Endothelial cell of umbilical vein (primary cell): ENCODE measurements around the gene KRT1. TPM values are rescaled to one million over a fixed set of nuclear protein-coding genes. Genes with fewer than 3 reads are reported as not detected.
A peak's percentile ranks its signal among the peaks of the same experiment; 100 is the strongest.
"Not testable (repeated sequence)": the region's sequence is repeated elsewhere in the genome, so short reads cannot be mapped to it uniquely, and the experiment has no call there.

ENCODE experiments used
- BruUV-seq: library from RNA; stranded (reverse); fragments of 400-500 nt; replicated peaks from 2 replicates; lab custom pipeline; 2021; lab: Mats Ljungman, UMichigan
- CTCF ChIA-PET: fragments of 300-600, 350-600 bp; sonication (Branson Sonifier 250); formaldehyde crosslinking; loops from one replicate; lab custom pipeline; 2021; ENCODE audit warnings: antibody characterized with exemption, inconsistent platforms; lab: Charles Lee
- POLR2A ChIA-PET: fragments of 300-600, 350-600 bp; sonication (Branson Sonifier 250); formaldehyde crosslinking; loops from one replicate; lab custom pipeline; 2021; ENCODE audit warnings: antibody characterized with exemption, inconsistent platforms; lab: Charles Lee
- DNase-seq: peaks from one replicate; pipeline ENCODE4 v3.0.0-alpha.2; 2011; ENCODE audit warnings: low read depth, low spot score
- FAIRE-seq: peaks from 2 replicates; lab custom pipeline; 2011; peaks lifted over from hg19 to GRCh38; lab: Jason Lieb, UNC
- H2AFZ ChIP-seq: 2 replicates; pipeline ENCODE4 v1.6.0; 2012; ENCODE audit warnings: low read depth, low read length, control low read depth, inconsistent platforms
- H3K27ac ChIP-seq: 2 replicates; pipeline ENCODE4 v1.5.1; 2011; ENCODE audit warnings: low read depth, mild to moderate bottlenecking, control low read depth, low read length, moderate library complexity; ENCODE audit not compliant: insufficient read depth
- H3K27me3 ChIP-seq, 2 experiments: 2 replicates each; pipeline versions ENCODE4 v1.6.0 to v1.6.1; 2011; ENCODE audit warnings: low read length in 2 of 2, mixed read lengths in 1 of 2; ENCODE audit not compliant: control insufficient read depth in 2 of 2, insufficient read depth in 2 of 2
- H3K36me3 ChIP-seq, 2 experiments: 2 replicates in 1 of 2; 3 replicates in 1 of 2; pipeline ENCODE4 v1.5.1; 2011; ENCODE audit warnings: low read length in 2 of 2, mild to moderate bottlenecking in 1 of 2, moderate library complexity in 1 of 2; ENCODE audit not compliant: control insufficient read depth in 2 of 2, insufficient read depth in 2 of 2; ENCODE audit errors: extremely low read depth in 1 of 2
- H3K4me1 ChIP-seq: 3 replicates; pipeline ENCODE4 v1.5.1; 2011; ENCODE audit warnings: mild to moderate bottlenecking, low read length; ENCODE audit not compliant: control insufficient read depth, insufficient read depth; ENCODE audit errors: extremely low read depth
- H3K4me2 ChIP-seq: 2 replicates; pipeline ENCODE4 v1.6.1; 2011; ENCODE audit warnings: low read length, control low read depth, mixed read lengths; ENCODE audit not compliant: insufficient read depth
- H3K4me3 ChIP-seq, 3 experiments: fragments of 200-600 bp in 1 of 3; sonication (generic), shearing (Covaris generic) in 1 of 3; replicated peaks in 1 of 3; 2 replicates each; pipeline ENCODE4 v1.5.1; 2011 to 2016; ENCODE audit warnings: control low read depth in 3 of 3, low read length in 3 of 3, mild to moderate bottlenecking in 2 of 3, inconsistent platforms in 1 of 3, low read depth in 1 of 3, moderate library complexity in 1 of 3; ENCODE audit not compliant: insufficient read depth in 1 of 3
- H3K79me2 ChIP-seq: 2 replicates; pipeline ENCODE4 v1.6.0; 2012; ENCODE audit warnings: low read length, inconsistent platforms; ENCODE audit not compliant: control insufficient read depth, insufficient read depth
- H3K9ac ChIP-seq: replicated peaks from 2 replicates; pipeline ENCODE3; 2011; ENCODE audit warnings: low read length, control low read depth; ENCODE audit not compliant: insufficient read depth; ENCODE audit errors: extremely low read depth
- H3K9me1 ChIP-seq: replicated peaks from 3 replicates; pipeline ENCODE4 v1.6.0; 2011; ENCODE audit warnings: mild to moderate bottlenecking, low read length; ENCODE audit not compliant: control insufficient read depth, insufficient read depth; ENCODE audit errors: extremely low read depth
- H3K9me3 ChIP-seq: replicated peaks from 2 replicates; pipeline ENCODE4 v1.5.1; 2012; ENCODE audit warnings: low read length, inconsistent platforms; ENCODE audit not compliant: control insufficient read depth, insufficient read depth
- H4K20me1 ChIP-seq: replicated peaks from 2 replicates; pipeline ENCODE3; 2011; ENCODE audit warnings: mild to moderate bottlenecking, low read length; ENCODE audit not compliant: control insufficient read depth, insufficient read depth; ENCODE audit errors: extremely low read depth
- EZH2 ChIP-seq: IDR thresholded peaks from 2 replicates; pipeline ENCODE4 v1.6.1; 2012; ENCODE audit warnings: borderline replicate concordance, low read depth, mild to moderate bottlenecking, moderate library complexity, low read length, inconsistent platforms; ENCODE audit not compliant: severe bottlenecking
- POLR2A ChIP-seq: IDR thresholded peaks from 2 replicates; pipeline ENCODE4 v1.6.1; 2012; ENCODE audit warnings: low read depth, mild to moderate bottlenecking, control low read depth, low read length
- dilution Hi-C: fragments of 300-500 bp; cut with MboI; formaldehyde crosslinking; loops from one replicate; pipeline ENCODE4 v1.15.0; 2019; ENCODE audit warnings: low sequenced_read_pairs; ENCODE audit not compliant: extremely low pct_ligation_motif_present
- intact Hi-C: fragments of 100-400 bp; cut with micrococcal nuclease; formaldehyde crosslinking; loops from one replicate; pipeline ENCODE4 v1.10.0; 2022
- polyA plus RNA-seq, 4 experiments: library from polyadenylated mRNA; depleted of rRNA in 3 of 4; stranded (reverse) in 3 of 4; unstranded in 1 of 4; fragments of >200 nt; gene quantifications; 2 replicates each; pipeline versions ENCODE4 v1.2.1 to v1.2.3, GENCODE V29; 2011 to 2012; ENCODE audit warnings: missing spikeins in 1 of 4
- total RNA-seq: library from RNA; stranded (reverse); gene quantifications from 2 replicates; pipeline ENCODE4 v1.2.3, GENCODE V29; 2021

The KRT1 gene
- total and polyA plus RNA-seq, 2 donors (not counting 3 experiments of a cell fraction or from before 2014, with no cell fraction given): not detected

DNA sequence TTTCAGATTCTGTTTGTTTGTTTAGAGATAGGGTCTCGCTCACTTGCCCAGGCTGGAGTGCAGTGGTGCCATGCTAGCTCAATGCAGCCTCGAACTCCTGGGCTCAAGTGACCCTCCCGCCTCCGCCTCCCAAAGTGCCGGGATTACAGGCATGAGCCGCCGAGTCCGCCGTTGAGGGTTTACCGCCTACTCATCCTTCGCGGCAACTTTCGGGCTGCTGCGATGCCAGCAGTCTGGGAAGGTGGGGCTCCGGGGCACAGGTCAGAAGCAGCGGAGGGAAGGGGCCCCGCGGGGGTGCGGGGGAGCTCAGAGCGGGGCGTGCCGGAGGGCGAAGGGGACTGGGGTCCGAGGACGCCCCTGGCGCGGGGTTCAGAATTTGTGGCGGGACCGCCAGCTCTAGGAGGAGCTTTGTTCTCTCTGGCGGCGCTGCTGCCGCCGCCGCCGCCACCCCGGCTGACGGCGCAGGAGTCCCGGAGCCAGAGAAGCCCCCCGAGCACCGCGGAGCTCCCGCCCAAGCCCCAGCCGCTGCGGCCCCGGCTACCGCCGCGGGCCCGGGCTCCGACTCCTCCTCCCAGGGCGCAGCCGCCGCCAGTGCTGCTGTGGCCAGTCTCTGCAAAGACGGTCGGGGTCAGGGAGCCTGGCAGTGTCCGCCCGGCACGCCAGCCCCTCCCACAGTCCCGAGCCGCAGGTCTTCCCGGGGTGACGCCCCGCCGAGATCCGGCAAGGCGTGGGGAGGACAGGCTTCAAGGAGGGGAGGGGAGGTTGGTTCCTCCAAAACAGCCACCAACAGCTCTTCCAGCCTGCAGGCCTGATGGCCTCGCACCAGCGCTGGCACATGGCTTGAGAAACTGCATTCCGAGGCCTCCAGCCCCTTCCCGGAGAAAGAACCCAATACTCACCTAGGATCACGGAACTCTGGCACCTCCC is 34.0 kb upstream of the KRT1 start:
- Histone ChIP-seq H3K79me2 (no peaks in the 10 kb centered on the region), H4K20me1 (no peaks in the 10 kb centered on the region), H3K4me3 (no peak overlapping the region), H3K27ac (no peak overlapping the region), H3K4me2 (no peak overlapping the region), H2AFZ (no peak overlapping the region), H3K9me3 (no peaks in the 10 kb centered on the region), H3K9me1 (no peaks in the 10 kb centered on the region), H3K9ac (no peak overlapping the region), H3K4me1 (no peaks in the 10 kb centered on the region), H3K36me3 (no peaks in the 10 kb centered on the region), H3K27me3 (peaks cover 24 to 30% of the 10 kb centered on the region in 2 experiments)
- dilution Hi-C loops (no loop called here), intact Hi-C loops (no loop called here)
- FAIRE-seq (no peak), DNase-seq (no peak)
- no TSS peak for BruUV-seq
- POLR2A ChIA-PET: no interaction called here
- CTCF ChIA-PET: no interaction called here
- TF ChIP-seq EZH2 (peak; percentile 86), POLR2A (no peak)

DNA sequence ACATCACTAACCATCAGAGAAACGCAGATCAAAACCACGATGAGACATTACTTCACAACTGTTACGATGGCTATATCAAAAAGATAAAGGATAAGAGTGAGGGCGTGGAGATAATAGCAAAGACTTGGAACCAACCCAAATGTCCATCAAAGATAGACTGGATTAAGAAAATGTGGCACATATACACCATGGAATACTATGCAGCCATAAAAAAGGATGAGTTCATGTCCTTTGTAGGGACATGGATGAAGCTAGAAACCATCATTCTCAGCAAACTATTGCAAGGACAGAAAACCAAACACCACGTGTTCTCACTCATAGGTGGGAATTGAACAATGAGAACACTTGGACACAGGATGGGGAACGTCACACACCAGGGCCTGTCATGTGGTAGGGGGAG is 31.9 kb upstream of the KRT1 start:
- intact Hi-C loops, dilution Hi-C loops, H3K9me3 ChIP-seq, H3K4me2 ChIP-seq, DNase-seq, H2AFZ ChIP-seq, H3K4me1 ChIP-seq, H3K27ac ChIP-seq, H4K20me1 ChIP-seq, FAIRE-seq, H3K79me2 ChIP-seq, H3K9ac ChIP-seq, H3K36me3 ChIP-seq, BruUV-seq, CTCF ChIA-PET, H3K4me3 ChIP-seq, H3K9me1 ChIP-seq: not testable (repeated sequence)
- POLR2A ChIA-PET: interaction anchor here (0.7 kb wide), 1 partner anchor 20 kb away, joined by 6 read pairs; no protein-coding TSS in a partner anchor
- H3K27me3 ChIP-seq: peaks cover 24 to 30% of the 10 kb centered on the region in 2 experiments
